ENCODE data around the gene TULP4. TPM values are rescaled to one million over a fixed set of nuclear protein-coding genes. Genes with fewer than 3 reads are reported as not detected.

Gene TULP4
- polyA plus RNA-seq, 2 of the 4 experiments (the other 2 are of a cell fraction), result 5.0 to 10.6 TPM

DNA sequence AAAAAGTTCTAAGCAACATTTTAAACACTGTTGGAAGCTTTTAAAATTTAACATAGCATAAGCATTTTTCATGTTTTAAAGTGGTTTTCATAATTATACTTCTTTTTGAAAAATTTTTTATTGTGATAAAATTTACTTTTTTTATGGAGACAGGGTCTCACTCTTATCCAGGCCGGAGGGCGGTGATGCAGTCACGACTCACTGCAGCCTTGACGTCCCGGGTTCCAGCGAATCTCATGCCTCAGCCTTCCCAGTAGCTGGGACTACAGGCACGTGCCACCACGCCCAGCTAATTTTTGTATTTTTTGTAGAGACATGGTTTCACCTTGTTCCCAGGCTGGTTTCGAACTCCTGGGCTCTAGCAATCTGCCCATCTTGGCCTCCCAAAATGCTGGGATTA is 46.1 kb upstream of the TULP4 start (continued):
- no peak for TF ChIP-seq NPAS2 (CRISPR knock-in tag; IDR thresholded peaks at IDR 0.05; ENCODE audit: borderline replicate concordance)
- no peak for TF ChIP-seq RFX5 (IDR thresholded peaks at IDR 0.05)
- TF ChIP-seq, protein P1, sequence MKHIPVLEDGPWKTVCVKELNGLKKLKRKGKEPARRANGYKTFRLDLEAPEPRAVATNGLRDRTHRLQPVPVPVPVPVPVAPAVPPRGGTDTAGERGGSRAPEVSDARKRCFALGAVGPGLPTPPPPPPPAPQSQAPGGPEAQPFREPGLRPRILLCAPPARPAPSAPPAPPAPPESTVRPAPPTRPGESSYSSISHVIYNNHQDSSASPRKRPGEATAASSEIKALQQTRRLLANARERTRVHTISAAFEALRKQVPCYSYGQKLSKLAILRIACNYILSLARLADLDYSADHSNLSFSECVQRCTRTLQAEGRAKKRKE (CRISPR knock-in tag; IDR thresholded peaks at IDR 0.05; ENCODE audit: low read depth), result no peak
- TF ChIP-seq MAZ (IDR thresholded peaks at IDR 0.05; ENCODE audit: borderline replicate concordance, low read depth, low read length), result no peak
- TF ChIP-seq ESRRA (IDR thresholded peaks at IDR 0.05; ENCODE audit: borderline replicate concordance, low read length), result no peak
- TF ChIP-seq, protein P2, sequence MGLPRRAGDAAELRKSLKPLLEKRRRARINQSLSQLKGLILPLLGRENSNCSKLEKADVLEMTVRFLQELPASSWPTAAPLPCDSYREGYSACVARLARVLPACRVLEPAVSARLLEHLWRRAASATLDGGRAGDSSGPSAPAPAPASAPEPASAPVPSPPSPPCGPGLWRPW (IDR thresholded peaks at IDR 0.05), result no peak
- no peak for TF ChIP-seq ZNF302 (CRISPR knock-in tag; IDR thresholded peaks at IDR 0.05)
- no peak for TF ChIP-seq CEBPB (IDR thresholded peaks at IDR 0.05)

DNA sequence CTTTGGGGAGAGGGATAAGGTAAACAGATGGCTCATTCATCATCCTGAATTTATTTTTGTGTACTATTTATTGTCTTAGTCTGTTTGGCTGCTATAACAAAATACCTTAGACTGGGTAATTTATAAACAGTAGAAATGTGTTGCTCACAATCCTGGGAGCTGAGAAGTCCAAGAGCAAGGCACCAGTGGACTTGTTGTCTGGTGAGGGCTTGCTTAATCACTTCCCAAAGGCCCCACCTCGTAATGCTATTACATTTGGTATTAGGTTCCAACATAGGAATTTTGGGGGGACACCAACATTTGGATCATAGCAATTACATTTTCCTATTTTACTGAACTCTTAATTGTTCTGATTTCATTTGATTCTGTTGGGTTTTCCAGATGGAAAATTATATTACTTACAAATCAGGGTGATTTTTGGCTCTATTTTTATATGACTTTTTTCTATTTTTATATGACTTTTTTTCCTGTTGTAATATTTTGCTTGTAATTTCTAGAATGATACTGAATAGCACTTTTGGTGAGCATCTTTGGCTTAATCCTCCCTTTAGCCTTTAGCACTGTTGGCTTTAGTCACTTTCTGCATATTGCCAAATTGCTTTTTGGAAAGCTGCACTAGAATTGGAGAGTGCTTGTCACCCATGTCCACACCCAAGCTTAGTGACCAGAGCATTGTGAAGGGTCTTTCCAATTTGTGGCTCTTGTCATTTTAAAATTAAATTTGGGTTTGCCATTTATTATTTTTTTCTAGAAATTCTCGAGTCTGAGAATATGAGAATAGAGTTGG is 43.7 kb upstream of the TULP4 start:
- ATAC-seq (no peak), DNase-seq (ENCODE audit: low read depth in 1 of 2, low spot score in 1 of 2) (no peak), FAIRE-seq (no peak)
- no peak overlapping the region for H3K27ac ChIP-seq
- TF ChIP-seq HOXB13 (CRISPR knock-in tag; IDR thresholded peaks at IDR 0.05; ENCODE audit: low read depth), result no peak
- TF ChIP-seq ZNF302 (CRISPR knock-in tag; IDR thresholded peaks at IDR 0.05), result no peak
- TF ChIP-seq CHD4 (IDR thresholded peaks at IDR 0.05; ENCODE audit: borderline replicate concordance), result no peak
- TF ChIP-seq MAZ (IDR thresholded peaks at IDR 0.05; ENCODE audit: borderline replicate concordance, low read depth, low read length), result no peak
- no peak for TF ChIP-seq NR3C1 (IDR thresholded peaks at IDR 0.05)
- TF ChIP-seq MAFK (IDR thresholded peaks at IDR 0.05; ENCODE audit: partially characterized antibody), result no peak
- no peak for TF ChIP-seq FOXS1 (CRISPR knock-in tag; IDR thresholded peaks at IDR 0.05)
- no peak for TF ChIP-seq RNF2 (IDR thresholded peaks at IDR 0.05; ENCODE audit: borderline replicate concordance, low read depth)
- no peak for TF ChIP-seq SMC3 (IDR thresholded peaks at IDR 0.05)
- TF ChIP-seq, protein P3, sequence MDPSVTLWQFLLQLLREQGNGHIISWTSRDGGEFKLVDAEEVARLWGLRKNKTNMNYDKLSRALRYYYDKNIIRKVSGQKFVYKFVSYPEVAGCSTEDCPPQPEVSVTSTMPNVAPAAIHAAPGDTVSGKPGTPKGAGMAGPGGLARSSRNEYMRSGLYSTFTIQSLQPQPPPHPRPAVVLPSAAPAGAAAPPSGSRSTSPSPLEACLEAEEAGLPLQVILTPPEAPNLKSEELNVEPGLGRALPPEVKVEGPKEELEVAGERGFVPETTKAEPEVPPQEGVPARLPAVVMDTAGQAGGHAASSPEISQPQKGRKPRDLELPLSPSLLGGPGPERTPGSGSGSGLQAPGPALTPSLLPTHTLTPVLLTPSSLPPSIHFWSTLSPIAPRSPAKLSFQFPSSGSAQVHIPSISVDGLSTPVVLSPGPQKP (IDR thresholded peaks at IDR 0.05; ENCODE audit: low read depth, low read length), result no peak
- no peak for TF ChIP-seq NPAS2 (CRISPR knock-in tag; IDR thresholded peaks at IDR 0.05; ENCODE audit: borderline replicate concordance)
- TF ChIP-seq, protein P2 (IDR thresholded peaks at IDR 0.05), result no peak
- no peak for TF ChIP-seq CEBPB (IDR thresholded peaks at IDR 0.05)
- TF ChIP-seq RAD21 (conservative IDR thresholded peaks at IDR 0.05 in 1 of 2, IDR thresholded peaks at IDR 0.05 in 1 of 2), result no peak
- TF ChIP-seq POLR2A (IDR thresholded peaks at IDR 0.05; ENCODE audit: low read length), result no peak
- no peaks in the 10 kb centered on the region for H3K9me3 ChIP-seq
- ChIA-PET POLR2A (no interaction called here), CTCF (no interaction called here)
- H3K4me1 ChIP-seq, result no peaks in the 10 kb centered on the region
- no peak overlapping the region for H3K4me3 ChIP-seq
- H3K4me2 ChIP-seq, result no peak overlapping the region
- 91% methylated on average over 2 of the region's 2 CpGs for WGBS (ENCODE audit: missing lambda C conversion rate)

DNA sequence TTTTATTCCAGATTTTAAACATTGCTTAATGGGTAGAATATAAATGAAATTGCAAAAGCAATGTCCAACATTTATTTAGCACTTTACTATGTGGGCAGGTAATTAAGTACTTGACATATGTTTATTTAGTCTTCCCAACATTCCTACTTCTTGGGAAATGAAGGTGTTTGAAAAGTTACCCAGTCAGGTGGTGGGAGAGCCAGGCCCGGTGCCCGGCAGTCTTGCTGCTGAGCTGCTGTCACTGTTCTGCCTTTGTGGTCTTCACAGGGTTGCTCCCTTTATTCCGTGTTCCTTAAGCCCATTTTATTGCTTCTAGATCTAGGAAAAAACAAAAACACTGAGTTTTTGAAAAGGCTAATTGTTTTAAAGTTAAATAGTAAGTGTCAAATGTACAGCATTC is 42.6 kb upstream of the TULP4 start:
- CTCF ChIA-PET, result no interaction called here
- H3K4me2 ChIP-seq, result no peak overlapping the region
- TF ChIP-seq, protein P4, sequence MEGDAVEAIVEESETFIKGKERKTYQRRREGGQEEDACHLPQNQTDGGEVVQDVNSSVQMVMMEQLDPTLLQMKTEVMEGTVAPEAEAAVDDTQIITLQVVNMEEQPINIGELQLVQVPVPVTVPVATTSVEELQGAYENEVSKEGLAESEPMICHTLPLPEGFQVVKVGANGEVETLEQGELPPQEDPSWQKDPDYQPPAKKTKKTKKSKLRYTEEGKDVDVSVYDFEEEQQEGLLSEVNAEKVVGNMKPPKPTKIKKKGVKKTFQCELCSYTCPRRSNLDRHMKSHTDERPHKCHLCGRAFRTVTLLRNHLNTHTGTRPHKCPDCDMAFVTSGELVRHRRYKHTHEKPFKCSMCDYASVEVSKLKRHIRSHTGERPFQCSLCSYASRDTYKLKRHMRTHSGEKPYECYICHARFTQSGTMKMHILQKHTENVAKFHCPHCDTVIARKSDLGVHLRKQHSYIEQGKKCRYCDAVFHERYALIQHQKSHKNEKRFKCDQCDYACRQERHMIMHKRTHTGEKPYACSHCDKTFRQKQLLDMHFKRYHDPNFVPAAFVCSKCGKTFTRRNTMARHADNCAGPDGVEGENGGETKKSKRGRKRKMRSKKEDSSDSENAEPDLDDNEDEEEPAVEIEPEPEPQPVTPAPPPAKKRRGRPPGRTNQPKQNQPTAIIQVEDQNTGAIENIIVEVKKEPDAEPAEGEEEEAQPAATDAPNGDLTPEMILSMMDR (IDR thresholded peaks at IDR 0.05), result no peak
- TF ChIP-seq HDAC2 (IDR thresholded peaks at IDR 0.05) (no peak), SMC3 (IDR thresholded peaks at IDR 0.05) (no peak), RCOR1 (IDR thresholded peaks at IDR 0.05; ENCODE audit: low read depth, low read length) (no peak), PHF8 (IDR thresholded peaks at IDR 0.05; ENCODE audit: borderline replicate concordance, low read depth) (no peak), RFX5 (IDR thresholded peaks at IDR 0.05) (no peak), NFE2L2 (conservative IDR thresholded peaks at IDR 0.05; ENCODE audit: low read length) (no peak), SREBF2 (IDR thresholded peaks at IDR 0.05) (no peak), RAD21 (conservative IDR thresholded peaks at IDR 0.05 in 1 of 2, IDR thresholded peaks at IDR 0.05 in 1 of 2) (no peak), RARB (CRISPR knock-in tag; IDR thresholded peaks at IDR 0.05) (no peak), EHMT2 (IDR thresholded peaks at IDR 0.05; ENCODE audit: low read depth) (no peak), EP300 (IDR thresholded peaks at IDR 0.05) (no peak), ESRRA (IDR thresholded peaks at IDR 0.05; ENCODE audit: borderline replicate concordance, low read length) (no peak)
- TF ChIP-seq, protein P1 (CRISPR knock-in tag; IDR thresholded peaks at IDR 0.05; ENCODE audit: low read depth), result no peak
- TF ChIP-seq, protein P5, sequence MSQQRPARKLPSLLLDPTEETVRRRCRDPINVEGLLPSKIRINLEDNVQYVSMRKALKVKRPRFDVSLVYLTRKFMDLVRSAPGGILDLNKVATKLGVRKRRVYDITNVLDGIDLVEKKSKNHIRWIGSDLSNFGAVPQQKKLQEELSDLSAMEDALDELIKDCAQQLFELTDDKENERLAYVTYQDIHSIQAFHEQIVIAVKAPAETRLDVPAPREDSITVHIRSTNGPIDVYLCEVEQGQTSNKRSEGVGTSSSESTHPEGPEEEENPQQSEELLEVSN (IDR thresholded peaks at IDR 0.05; ENCODE audit: borderline replicate concordance, low read depth), result no peak
- no peak overlapping the region for H3K4me3 ChIP-seq
- no peak overlapping the region for H3K27ac ChIP-seq
- no peaks in the 10 kb centered on the region for H3K4me1 ChIP-seq
- 62% methylated on average over 3 of the region's 3 CpGs for WGBS (ENCODE audit: missing lambda C conversion rate)
- POLR2A ChIA-PET, result no interaction called here
- DNase-seq (ENCODE audit: low read depth in 1 of 2, low spot score in 1 of 2), result no peak
- no peak for ATAC-seq
- H3K9me3 ChIP-seq, result no peaks in the 10 kb centered on the region
- FAIRE-seq, result no peak
